Hippocampal formation (tissue), 2 donors: ENCODE results near the gene FCER1G.
A peak's percentile ranks its signal among the peaks of the same experiment; 100 is the strongest.

ENCODE experiments used
- DNase-seq, 2 donors: peaks; one replicate each; lab custom pipeline; 2025; lab: John Stamatoyannopoulos, UW

FCER1G gene

DNA sequence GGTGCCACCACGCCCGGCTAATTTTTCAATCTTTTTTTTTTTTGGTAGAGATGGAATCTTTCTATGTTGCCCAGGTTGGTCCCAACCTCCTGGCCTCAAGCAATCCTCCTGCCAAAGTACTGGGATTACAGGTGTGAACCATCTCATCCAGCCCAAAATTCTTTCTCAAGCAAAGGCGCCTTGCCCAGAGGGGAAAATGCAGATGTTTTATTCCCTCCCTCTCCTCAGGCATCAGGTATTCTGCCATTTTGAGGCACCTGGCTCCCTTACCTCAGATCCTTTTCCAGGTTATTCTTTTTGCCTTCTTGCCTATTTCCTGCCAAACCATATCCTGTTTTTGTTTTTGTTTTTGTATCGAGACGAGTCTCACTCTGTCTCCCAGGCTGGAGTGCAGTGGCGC is 26.7 kb upstream of the FCER1G start:
- DNase-seq: no peak

DNA sequence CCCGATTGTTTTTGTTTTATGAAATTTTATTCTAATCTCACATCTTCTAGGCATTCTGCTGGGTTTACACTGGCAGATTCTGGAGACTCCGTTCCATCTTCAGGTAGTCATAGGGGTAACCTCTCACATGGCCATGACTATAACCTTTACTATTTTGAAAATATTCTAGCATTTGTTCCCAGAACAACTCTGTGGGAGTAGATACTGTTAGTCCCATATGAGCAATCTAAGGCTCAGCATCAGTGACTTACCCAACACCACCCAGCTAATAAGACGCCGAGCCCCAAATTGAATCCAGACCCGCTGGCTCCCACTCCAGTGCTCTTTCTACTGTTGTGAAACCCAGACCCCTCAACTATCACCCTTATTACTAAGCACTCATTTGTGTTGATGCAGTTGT is 26.1 kb upstream of the FCER1G start:
- DNase-seq: no peak

DNA sequence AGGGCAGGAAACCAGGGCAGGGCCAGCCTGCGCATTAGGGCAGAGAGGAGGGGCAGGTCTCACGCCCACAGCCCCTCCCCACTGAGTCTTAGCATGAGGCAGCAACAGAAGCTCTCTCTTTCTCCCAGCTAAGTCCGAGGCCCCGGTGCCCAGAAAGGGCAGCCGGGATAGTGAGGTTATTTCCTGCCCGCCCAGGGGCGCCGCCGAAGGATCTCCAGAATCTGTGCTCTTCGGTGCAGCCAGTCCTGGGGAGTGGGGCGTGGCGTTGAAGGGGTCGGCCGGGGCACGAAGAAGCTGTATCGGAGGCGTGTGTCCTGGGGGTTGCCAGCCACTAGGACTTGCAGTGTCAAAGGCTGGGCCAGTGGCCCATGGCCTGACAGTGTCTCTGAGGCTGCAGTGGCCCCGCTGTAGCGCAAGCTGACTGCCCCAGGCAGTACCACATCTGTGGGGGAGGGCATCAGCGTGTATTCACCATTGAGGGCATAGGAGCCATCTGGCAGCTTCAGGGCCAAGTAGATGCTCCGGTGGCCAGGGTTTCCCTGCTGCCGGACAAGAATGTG is 24.1 kb upstream of the FCER1G start:
- DNase-seq: peak; percentile 9 to 29

DNA sequence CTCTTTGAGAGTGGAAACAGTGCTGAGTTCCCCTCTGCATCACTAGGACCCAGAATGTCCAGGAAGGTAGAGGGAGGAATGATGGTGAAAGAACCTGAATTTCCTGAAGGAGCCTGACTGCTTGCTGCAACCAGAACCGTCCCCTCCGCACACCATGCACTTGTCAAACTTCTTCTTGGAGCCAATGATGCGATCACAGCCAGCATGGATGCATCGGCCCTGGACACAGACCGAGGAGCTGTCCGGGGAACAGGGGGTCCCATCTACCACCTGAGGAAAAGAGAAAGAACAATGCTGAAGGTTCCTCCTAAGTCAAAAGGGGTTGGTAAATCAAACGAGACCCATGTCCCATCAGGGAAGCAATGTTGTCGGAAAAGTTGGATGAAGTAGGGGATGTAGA is 23.1 kb upstream of the FCER1G start:
- DNase-seq: no peak

DNA sequence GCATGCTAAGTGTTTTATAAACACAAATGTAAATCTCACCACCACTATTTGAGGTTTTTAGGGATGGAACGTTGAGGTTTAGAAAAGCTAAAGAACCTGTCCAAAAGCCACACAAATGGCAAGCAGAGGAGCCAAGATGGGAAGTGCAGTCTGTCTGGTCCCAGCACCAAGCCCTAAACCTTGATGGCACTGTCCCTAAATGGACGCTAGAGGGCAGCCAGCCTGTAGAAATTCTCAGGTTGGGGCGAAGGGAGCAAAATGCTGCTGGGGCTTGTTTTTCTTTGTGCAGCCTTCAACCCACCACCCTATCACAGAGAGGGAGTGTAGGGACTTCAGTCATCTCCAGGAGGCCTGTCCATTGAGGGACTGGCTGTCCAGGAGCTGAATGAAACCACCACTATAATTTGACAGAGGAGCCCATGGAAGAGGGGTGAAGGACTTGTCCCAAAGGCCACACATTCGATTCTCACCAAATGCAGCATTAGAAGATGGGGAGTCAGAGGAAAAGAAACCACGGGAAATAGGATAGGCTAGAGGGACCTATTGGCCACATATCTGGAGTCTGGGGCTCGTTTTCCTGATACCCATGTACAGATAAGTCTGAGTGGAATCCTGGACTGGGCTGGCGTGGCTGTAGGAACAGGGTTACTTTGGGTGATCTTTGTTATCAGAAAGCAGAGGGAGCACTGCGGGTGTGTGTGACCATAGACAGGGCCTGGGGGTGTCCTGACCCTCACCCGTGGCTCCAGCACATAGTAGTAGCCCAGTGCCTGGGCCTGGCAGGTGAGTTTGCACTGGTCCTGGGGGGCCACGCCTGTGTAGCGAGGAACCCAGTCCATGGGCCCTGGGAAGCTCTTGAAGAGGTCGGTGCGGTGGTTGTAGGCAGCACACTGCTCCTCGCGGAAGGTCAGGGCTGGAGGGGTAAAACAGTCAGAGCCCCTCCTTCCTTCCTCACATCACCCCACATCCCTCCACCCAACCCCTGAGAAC is 22.3 kb upstream of the FCER1G start:
- peak; percentile 59 to 84 for DNase-seq

DNA sequence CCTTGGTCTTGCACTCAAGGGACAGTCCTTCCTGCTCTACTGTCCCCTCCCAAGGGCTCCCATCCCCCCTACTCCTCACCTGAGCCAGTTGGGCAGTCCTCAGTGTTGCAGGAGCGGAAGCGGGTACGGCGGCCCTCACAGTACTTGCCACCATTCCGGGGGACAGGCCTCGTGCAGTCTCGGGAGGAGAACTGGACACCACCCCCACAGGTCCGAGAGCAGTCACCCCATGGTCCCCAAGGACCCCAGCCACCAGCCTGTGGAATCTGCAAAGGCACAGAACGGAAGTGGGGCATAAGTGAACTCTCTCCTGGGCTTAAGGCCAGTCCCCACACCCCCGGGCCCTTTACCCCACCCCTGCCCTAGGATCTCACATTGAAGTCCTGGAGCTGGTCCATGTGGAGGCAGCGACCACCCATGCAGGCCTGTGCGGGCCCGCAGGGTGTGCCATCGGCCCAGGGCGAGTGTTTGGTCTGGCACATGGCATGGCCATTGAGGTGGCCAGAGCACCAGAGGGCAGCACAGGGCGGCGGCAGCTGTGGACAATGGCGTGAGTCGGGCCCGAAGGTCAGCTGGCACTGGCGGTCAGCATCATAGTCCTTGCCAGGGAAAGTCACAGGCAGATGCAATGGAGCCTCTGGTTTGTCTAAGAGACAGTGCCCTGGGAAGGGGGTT is 21.4 kb upstream of the FCER1G start:
- peak; percentile 80 to 83 for DNase-seq

DNA sequence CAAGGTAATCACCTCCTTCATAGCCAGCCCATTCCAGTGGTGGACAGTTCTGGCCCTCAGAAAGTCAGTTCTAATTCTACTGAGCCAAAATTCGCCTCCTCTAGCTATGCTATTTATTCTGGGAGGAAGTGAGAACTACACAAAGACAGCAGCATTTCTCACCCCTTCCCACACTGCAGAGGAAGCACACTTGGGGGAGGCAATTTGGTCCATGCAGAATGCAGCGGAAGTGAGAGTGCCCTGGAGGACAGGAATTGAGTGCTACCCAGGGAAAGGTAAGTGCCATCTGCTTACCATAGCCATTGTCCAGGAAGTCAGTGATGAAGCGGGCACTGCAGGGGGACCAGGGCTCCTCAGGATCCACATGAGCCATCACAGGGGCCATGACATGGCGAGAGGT is 19.9 kb upstream of the FCER1G start:
- DNase-seq: peak; percentile 11 to 25

DNA sequence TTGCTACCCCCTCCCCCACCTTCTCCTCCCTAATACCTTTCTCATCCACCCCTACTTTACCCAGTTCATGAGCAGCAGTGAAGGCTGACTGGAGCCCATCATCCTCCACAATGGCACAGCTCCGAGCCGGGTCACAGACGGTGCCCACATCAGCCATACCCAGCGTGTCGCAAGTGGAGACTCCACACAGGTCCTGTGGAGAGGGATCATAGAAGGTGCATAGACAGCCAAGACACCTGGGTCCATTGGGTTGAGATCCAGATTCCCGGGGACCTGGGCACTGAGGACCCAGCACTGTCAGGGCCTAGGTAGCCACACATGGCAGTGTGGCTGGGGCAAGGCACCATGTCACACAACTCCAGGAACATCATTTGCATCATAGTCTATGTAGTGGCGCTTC is 19.0 kb upstream of the FCER1G start:
- DNase-seq: no peak

DNA sequence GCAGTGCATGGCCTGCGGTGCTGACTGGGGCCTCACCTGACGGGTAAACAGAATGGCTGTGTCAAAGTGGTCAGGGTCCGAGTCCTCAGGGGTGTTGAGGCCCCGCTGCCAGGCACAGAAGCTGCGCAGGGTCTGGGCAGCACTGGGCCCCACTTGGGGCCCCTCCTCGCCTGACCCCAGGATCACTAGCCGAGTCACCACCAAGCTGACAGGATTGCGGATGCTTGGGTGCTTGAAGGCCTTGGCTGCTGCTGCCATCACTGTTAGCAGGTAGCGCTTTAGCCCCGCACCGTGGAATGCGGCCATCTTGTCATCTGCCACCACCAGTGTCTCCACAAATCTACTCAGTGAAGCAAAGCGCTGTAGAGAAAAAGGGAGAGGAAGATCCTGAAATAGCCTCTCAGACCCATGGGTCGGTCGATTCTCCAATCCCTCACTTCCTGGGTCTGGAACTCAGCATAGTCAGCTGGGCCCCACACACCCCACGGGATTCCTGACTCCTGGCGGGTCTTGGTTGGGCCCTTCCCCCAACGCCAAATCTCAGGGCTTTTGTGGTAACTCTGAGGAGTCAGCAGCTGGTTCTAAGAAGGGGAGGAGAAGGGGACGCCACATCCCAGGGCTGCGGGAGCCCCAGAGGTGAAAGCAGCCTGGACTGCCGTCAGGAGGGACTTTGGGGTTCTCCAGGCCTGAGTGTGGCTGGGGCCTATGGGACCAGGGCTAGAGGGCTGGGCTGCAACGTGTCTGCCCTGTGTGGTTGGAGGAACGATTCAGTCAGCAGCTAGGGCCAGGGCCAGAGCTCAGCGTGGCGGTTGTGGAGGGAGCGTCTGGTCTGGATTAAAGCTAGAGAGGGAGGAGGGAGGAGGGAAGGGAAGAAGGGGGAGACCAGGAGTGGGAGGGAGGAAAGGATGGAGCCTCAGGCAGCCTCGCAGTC is 18.3 kb upstream of the FCER1G start:
- peak; percentile 17 to 24 for DNase-seq

DNA sequence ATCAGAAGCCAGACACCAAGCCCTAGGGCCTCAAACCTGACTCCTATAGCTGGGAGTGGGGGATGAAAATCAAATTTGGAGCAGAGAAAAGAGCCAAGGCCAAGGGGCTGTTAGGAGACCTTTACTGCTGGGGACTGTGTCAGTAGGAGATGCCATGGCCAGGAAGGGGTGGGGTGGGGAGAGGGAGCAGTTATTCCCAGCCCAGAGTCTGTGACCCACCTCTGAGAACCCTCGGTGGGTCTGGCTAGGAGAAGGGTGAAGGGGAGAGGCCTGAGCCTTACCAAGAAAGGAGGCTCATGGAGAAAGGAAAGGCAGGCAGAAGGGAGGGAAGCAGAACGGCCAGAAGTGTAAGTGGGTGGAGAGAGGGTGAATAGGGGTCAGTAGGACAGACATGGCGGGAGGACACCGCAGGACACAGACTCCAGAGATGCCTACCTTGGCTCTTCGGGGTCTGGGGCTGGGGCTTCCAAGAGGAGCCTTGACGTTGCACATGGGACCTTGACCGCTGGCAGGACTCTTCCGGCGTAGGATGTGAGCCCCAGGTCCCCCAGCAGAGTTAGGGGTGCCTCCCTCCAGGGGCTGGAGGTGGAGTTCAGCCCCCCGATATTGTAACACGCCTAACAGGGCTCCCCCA is 17.4 kb upstream of the FCER1G start:
- no peak for DNase-seq

DNA sequence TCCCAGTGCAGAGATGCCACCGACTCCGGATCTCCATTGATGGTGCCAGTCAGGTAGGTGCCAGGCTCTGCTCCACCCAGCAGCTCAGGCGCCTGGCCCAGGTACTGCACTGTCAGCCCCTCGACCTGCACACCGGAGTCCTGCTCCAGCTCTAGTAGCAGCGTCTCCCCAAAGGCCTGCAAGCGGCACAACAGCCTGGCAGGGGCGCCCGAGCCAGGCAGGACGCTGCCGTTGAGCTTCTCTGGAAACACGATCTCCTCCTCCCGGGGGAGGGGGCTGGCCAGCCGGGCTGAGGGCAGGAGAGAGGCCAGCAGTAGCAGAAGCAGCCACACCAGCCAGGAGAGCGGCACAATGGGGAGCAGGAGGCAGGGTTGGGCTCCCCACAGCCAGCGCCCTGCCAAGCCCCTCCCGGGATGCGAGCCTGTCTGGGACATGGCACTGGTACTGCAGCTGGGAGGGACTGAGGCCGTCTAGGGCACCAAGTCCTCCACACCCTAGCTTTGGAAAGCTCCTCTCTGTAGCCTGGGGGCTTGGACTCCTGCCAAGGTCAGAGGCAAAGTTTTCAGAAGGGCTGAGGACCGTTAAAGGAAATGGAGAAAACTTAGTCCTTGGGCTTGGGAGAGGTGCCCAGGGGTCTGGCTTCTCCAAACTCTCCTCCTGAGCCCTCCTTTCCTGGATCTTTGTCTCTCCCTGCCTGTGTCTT is 16.8 kb upstream of the FCER1G start:
- DNase-seq: peak in 1 of 2 donors; percentile 68

DNA sequence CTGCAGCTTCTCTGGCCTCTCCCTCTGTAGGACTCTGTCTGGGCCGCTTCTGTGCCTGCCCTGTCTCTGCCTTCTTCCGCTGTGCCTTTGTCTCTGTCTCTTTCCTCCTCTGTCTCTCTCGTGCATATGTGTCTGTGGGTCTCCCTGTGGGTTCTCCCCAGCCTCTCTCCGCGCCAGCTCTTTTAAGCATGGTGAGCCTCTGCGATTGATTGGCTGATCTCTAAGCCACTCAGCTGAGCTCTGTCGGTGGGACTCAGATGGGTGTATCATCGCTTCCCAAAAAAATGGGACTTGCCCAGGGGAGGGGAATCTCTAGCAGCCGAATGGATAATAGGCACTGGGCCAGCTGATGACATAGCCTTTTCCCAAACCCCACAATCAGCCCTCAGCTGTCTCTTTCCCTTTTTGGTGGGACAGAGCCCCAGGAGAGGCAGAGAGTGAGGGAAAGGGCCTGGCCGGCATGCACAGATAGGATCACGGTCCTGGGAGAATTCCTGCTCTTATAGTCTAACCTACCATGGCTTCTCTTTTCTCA is 16.1 kb upstream of the FCER1G start, which contains the start of gene ADAMTS4:
Gene ADAMTS4, minus strand, starts transcription at position 158 of the 535 bp plus-strand sequence. CDS start 427 bp downstream, outside the sequence.
- peak; percentile 83 to 87 for DNase-seq

DNA sequence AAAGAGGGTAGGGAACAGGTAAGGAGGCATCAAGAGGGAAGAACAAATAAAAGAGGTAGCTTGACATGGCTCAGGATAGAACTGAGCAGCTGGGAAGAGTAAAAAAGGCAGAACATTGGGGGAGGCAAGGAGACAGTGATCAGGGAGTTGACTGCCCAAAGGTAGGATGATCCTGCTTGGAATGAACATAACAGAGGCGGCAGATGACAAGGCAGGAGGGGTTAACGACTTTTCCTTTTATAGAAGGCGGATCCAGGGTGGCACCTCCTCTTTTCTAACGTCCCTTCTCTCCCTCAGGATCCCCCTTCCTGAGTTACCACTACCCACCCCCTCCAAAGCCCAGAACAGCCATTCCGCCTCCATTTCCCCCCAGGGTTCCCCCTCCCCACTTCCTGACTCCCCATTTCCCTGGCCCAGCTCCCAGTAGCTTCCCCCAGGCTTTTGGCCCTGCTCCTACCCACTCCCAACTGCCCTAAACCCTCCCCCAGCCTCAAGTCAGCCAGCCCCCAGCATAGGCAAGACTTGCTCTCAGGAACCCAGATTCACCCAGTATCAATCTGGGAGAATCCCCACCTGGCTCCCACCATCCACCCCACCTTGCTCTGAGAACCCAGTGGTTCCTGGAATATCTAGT is 15.5 kb upstream of the FCER1G start:
- no peak for DNase-seq

DNA sequence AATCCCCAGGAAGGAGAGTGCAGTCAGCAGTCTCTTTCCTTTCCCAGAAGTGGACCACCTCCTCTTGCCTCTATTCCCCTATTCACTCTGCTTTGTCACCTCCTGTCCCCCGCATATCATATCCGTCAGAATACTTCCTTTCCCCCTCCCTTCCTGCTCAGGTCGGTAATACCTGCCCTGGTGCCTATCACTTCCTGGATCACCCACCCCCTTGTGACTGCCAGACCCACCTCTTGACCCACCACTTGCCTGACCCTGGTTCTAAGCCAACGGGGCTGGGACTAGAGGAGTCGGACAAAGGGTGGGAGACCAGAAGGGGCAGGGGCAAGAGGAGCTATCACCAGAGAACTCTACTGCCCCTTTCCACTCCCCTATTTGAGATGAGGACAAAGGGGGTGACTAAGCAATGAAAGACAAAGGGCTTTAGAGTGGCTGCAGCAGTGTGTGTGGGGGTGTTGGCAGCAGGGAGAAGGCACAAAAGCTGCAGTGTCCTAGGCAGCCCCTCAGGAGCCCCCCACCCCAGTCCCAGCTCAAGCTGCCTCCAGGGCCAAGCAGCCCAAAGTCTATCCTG is 14.6 kb upstream of the FCER1G start:
- DNase-seq: peak; percentile 81 to 91

DNA sequence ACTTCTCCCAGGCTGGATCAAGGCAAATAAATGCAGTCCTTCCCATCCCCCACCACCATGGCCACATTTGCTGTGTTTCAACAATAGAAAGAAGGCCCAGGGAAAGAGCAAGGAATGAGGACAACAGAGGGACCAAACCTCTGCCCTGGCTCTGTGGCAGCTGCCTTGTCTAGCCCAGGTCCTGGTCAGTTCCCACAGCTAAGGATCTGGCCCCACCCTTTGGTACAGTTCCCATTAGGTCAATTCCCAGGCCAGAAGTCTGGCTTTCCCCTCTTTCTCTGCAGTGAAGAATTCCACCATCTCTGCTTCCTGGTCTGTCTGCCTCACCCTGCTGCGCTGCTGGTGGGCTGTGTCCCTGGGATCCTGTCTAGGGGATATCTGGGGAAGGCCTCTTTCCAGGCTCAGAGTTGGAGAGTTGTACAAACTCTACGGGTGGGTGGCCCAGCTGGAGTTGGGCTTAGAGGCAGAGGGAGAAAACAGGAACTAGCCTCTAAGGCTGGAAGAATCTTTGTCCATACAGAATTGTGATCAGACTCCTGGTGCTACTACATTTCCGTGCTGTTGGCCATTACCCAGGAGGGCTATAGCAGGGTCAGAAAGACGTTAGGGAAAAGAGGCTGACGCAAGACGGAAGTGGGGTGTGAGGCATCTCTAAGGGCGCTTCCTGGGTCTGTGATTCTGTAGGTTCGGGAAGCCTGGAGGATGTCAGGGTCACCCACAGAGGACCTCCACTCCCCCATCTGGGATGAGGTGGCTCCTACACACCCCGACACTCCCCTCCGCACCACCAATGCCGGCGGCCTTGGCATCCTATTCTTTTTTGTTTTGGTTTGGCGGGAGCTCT is 13.9 kb upstream of the FCER1G start:
- DNase-seq: peak; percentile 28 to 54

DNA sequence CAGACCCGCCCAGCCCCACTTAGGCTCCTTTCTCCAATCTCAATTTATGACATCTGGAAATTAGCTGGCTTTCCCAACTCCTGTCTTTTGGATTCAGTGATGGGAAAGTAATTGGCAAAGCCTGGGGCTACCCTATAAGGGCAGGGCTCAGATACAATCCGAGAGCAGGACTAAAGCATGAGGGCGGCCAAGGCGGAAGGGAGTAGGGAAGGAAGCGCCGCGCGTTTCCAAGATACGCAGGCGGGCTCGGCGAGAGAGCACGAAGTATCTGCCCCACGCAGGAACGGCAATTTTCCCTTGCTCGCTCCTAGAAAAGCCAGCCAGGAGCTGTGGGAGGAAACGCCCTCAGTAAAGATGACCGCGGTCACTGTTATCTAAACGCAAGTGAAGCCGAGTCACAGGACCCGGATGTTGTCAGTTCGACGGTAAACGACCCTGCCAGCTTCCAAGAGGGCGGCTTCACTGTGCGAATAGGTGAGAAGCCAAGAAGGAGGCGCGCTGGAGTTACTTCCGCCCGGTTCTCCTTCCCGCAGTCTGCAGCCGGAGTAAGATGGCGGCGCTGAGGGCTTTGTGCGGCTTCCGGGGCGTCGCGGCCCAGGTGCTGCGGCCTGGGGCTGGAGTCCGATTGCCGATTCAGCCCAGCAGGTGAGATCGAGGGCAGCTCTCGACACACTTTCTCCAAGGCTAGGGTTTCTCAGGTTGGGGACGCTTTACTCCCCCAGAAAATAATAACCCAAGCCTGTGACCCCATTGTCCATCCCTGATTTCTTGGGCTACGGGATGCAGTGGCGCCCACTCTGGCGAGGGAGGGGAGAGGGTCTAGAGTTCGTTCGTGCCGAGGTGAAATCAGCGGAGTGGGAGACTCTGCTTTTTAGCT is 13.0 kb upstream of the FCER1G start, which contains the start of gene NDUFS2:
Gene NDUFS2, plus strand, starts transcription at position 532 of the 877 bp plus-strand sequence. Its CDS starts 19 bp downstream, at position 551.
- DNase-seq: peak; percentile 96 to 100
